Stimulated activated CD8-positive, alpha-beta memory T cell treated with anti-CD3 and anti-CD28 coated beads, Interleukin-15, amount 100 ng/mL, for 24 hours (primary cell): ENCODE data around the gene EBPL.

ENCODE experiments used
- DNase-seq: peaks from one replicate; pipeline ENCODE4 v3.0.0-alpha.2; 2020; ENCODE audit warnings: low read depth

EBPL gene

DNA sequence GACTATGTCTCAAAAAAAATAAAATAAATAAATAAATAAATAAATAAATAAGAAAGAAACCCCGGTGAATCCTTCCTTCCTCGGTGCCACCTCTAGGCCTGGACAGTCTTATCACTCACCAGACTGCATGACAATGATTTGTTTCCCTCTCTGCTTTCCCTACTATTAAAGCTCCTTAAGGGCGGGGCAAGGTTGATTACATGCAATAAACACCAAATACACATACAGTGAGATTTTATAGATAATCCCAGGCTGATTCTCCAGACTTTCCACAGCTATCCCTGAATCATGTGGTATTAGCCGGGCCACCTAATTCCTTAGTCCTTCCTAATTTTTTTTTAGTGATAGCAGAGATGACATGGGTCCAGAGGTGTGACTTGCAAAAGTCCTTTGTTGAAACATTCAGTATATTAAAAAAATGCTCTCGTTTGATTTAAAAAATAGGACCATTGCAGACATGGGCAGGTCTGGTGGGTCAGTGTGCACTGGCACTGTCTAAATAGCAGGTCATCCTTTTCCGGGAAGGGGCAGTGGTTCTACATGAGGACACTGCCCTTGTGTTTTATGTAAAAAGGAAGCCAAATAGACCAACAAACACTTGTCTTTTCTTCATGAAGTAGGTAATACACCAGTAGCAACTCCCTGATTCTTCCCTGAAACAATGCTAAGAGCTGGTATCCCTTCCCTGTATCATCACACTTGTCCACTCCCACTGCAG, 14.5 kb downstream of the EBPL start:
- DNase-seq, result no peak

DNA sequence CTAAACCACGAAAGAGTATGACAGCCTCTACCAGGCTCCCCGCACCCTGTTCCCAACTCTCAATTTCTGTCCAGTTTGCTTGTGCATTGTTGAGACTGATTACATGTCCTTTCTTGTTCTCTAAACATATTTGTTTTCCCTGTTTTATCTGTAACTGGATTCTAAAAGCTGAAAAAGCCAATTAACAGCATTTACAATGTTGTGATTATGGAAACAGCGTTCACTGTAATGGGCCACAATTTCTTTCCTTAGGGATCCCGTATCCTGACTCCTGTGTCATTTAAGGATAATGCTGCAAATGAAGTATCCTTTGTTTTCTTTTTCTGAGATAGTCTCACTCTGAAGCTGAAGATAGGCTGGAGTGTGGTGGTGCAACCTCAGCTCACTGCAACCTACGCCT, 20.5 kb downstream of the EBPL start:
- no peak for DNase-seq

DNA sequence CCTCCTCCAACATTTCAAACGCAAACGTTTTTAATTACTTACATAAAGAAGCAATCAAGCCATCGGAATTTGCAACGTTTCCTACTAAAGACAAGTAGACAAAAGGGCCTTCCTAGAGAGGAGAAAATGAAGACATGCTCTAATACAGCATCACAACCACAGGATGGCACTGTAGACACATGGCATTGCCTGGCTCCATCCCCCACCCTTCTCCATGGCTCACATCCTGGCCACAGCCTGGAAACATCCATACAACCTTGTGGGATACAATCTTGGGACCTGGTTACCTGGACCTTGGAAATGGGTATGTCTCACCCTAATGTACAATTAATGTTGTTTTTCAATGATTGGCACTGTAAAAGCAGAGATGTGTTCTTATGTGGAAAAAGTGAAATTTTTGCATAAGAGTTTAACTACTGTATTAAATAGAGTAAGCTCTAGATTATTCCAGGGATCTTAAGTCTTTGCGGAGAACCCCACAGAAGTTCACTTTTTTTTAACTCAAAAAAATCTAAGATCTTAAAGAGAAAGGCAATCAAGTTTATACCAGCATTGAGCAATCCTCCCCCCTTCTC, 21.5 kb downstream of the EBPL start:
- no peak for DNase-seq

DNA sequence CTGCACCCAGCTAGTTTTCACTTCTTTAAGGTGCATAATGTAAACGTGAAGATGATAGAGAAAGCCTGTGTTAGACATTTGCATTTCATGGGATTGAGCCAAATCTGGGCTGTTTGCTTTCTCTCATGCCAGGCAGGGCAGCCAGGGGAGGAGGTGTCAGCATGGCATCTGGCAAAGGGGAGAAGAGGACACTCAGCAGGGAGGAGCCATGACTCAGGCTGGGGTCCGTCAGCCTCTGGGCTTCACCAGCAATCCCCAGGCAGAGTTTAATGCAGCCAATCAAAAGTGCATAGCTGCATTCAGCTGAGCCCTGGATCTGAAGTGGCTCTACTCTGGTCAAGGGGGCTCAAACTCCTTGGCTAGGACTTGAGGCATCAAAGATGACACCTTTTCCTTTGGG, 23.5 kb downstream of the EBPL start:
- no peak for DNase-seq

DNA sequence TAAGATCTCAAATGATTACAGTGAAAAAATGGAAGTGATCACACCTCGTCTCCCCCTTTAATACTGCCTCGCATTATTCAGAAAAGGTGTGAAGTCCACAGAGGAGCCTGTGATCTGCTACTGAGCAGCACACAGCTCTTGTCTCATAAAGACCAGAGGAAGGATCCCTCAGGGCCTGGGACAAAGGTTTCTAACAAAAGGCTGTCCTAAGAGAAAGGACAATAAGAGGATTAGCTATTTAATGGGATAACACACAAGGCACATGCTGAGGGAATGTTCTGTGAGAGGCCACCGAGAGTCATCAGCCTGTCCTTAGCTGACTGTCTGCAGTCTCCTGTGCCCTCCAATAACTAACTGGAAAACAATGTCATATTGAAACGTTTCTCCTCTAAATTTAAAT, 26.7 kb downstream of the EBPL start:
- no peak for DNase-seq

DNA sequence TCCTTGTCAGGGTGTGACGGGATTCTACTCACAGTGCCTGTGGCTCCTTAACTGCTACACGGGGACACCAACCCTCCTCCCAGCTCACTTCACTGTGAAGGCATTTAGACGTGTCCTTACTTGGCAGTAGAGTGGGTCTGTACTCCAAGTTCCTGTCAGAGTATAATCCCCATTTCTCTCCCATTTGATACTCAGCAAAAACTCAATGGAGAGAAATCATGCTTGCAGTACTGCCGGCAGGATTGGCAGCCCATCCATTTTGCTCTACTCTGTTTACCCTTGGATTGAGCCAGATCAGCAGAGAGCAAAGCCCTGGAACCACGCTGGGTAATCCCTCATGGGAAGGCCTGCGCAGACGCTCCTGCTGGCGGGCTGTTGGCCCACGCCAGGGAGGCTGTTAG, 34.0 kb downstream of the EBPL start:
- no peak for DNase-seq

DNA sequence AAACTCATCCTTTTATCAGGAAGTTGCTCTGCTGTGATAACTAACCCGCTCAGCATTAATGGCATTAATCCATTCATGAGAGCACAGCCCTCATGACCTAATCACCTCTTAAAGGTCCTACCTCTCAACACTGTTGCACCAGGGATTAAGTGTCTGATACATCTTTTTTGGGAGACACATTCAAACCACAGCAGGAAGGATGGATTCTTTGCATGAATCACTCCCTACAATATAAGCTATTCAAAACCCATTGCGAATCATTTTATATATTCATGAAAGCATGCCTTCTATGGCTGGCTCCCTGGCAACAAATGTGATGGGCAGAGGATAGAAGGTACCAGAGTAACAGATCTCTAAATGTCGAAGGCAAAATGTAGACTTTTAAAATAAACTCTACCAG, 35.4 kb downstream of the EBPL start:
- no peak for DNase-seq

DNA sequence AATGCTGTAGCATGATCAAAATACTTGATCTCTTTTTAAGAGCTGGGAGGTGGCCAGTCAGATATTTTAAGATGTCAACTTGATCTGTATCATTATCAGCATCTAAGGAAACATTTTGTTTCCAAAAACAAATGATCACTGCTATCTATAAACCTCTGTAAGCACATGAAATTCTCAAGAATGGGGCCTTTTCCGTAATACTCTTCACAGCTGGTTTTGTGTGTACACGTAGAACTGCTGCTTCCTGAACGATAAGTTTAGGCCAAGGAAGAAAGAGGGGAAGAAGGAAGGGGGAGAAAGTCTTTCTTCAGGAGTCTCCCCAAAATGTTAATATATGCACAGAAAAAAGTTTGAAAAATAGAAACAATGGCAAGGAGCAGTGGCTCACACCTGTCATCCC, 37.3 kb downstream of the EBPL start:
- no peak for DNase-seq

DNA sequence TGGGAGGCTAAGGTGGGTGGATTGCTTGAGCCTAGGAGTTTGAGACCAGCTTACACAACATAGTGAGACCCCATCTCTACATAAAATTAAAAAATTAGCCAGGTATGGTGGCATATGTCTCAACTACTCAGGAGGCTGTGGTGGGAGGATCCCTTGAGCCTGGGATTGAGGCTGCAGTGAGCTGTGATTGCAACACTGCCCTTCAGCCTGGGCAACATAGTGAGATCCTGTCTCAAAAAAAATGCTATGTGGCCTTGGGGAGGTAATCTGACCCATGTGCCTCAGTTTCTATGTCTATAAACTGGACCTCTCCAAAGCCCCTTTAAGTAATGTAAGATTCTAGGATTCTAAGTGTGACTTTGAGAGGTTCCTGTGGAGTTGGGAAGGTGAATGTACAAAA, 37.8 kb downstream of the EBPL start:
- no peak for DNase-seq

DNA sequence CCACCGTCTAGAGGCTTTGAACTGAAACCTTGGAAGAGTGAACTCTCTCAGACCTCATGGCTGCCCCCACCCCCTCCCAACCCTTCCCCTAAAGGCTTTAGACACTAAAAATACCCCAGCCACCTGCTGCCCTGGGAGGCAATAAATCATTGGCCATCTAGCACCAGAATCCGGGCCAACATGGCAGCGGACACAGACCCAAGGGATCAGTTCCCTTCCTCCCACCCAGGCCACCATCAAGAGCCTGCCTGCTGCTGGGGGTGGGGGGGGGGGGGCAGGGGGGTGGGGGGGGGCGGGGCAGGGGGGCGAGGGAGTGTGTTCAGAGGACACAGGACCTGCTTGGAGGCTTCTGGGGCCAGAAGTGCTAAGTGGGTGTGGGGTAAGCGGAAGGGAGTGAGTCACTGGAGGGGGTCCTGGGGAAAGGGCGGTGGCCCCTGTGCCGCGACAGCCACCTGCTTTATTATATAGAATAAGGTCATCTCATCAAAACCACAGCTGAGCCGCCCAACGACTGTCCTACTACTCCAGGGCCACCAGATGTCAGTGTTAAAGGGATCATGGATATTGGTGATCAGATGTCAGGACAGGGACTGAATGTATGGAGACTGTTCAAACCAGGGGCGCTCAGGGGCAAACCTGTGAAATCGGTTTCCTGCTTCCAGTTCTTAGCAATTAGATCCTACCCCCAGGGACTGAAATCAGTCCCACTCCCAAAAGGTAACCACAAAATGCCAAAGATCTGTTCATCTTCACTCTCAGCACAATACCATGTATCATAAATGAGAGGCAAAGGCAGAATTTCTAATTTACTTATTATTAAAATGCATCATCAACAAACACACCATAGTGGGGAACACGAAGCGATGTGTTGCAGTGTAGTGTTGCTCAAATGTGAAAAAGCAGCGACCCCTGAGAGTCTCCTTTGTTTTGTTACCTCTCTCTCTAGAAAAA, 38.7 kb downstream of the EBPL start:
- DNase-seq, result no peak

DNA sequence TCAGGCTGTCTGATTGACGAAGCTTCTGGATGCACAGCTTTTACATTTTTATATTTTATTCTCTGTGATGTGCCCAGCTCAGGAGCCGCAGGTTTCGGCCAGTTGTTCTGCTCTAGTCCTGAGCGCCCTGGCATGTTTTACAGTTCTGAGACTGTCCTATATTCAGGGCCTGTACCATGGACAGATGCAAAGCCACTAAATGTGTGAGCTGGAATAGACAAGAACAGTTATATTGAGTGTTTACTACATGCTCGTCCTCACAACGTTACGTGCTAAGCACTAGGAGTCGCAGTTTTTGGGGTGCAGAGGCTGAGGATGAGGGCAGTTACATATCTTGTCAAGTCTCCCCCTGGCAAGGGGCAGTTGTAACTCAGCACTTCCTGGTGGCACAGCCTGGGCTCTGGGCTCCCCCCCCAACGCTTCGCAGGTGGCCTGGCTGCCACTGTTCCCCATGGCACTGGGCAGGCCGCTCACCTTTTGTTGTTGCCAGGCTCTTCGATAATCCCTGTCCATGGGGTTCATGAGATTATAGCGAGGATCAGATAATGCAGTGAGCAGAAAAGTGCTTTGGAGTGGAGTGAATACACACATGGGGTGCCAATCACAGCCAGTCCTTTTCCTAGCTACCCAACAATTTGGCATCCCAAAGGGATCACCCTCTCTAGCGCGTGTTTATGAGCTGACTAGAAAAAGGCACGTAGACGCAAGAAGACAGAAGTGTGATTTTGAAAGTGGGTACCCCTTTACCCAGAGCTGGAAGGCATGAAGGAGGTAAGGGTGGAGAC, 39.5 kb downstream of the EBPL start:
- no peak for DNase-seq

DNA sequence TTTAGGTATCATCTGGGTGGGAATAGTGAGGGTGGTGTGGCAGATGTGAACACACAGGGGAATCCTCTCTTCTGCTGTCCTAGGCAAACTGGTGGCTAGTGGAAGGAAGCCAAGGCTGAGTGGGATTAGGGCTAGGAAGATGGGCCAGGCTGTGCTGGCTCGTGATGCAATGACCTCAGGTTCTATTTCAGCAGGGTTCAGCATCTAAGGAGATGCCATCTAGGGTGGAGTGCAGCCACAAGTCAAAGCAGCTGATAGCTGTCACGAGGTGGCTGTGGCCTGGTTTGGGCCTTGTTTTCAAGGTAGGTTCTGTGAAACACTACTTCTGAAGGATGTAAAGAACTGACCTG, 41.3 kb downstream of the EBPL start:
- DNase-seq, result no peak

DNA sequence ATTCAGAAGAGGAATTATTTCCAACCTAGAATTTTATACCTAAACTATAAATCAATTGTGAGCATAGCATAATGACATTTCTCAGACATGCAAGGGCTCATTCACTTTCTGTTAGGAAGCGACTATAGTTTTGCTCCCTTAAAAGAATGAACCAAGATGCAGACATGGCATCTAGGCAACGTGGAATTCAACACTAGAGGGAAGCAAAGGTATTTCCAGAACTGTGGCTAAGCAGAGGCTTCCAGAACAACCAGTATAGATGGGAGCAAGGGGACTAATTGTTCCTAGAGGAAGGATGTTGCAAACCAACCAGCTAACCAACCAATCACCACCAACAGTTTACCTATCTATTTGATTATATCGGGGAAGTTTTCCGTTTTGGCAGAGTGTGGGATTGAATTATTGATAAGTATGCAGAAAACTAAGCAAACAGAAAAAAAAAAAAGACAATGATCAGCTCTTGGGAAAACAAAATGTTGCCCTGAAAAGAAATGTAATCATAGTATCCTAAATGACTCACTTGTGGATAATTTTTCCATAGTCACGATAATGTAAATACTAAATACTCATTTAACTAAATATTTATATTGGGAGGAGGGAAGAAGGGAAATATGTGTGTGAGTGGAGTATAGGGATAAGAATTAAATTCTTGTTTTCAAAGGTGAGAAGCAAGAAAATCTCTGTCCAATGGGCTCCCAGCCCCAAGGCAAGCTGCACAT, 41.9 kb downstream of the EBPL start:
- no peak for DNase-seq

DNA sequence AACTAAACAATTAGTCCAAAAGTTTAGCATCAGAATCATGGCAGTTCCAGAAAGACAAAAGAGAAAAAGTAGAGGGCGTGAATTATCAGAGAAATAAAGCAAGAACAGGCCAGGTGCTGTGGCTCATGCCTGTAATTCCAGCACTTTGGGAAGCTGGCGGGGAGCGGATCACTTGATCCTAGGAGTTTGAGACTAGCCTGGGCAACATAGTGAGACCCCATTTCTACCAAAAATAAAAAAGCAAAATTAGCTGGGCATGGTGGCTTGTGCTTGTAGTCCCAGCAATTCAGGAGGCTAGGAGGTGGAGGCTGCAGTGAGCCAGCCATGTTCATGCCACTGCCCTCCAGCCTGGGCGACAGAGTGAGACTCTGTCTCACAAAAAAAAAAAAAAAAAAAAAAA, 44.6 kb downstream of the EBPL start:
- DNase-seq, result no peak

DNA sequence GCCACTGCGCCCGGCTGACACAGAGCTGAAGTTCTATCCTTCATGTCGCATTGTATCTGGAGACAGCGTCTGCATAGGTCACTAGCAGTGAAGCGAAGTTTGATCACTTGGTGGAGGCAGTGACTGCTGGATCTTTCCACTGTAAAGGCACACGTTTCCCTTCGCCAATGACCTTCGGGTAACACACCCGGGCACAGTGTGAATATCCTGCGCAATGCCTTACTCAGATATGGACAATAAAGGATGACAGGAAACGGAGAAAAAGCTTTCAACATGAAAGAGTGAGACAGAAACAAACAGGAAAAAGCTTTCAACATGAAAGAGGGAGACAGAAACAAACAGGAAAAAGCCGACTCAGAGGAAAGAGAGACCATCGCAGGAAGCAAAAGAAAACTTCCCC, 45.8 kb downstream of the EBPL start:
- no peak for DNase-seq

DNA sequence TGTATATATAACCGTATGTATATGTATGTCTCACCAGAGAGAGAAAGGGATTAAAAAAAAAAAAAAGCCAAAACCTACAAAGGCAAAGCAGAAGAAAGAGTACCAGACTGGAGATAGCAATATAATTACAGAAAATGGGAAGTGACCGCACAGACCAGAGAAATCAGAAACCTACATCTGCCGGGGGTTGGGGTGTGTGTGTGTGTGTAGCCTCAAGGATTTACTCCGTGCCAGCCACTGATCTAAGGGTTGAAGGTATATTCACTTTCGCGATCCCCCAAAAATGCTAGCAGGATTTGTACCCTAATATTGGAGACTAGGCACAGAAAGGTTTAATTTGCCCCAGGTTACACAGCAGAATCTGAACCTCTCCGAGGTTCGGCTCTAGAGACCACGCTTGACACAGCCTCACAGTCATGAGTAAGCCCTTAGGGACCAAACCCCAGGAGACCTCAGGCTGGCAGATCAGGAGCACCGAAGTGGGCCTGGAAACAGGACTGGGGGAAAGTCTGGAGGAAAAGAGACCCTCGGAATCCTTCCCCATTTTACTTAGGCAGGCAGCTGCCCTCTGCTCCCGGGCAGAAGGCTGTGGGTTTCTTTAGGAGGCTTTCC, 48.1 kb downstream of the EBPL start:
- no peak for DNase-seq

DNA sequence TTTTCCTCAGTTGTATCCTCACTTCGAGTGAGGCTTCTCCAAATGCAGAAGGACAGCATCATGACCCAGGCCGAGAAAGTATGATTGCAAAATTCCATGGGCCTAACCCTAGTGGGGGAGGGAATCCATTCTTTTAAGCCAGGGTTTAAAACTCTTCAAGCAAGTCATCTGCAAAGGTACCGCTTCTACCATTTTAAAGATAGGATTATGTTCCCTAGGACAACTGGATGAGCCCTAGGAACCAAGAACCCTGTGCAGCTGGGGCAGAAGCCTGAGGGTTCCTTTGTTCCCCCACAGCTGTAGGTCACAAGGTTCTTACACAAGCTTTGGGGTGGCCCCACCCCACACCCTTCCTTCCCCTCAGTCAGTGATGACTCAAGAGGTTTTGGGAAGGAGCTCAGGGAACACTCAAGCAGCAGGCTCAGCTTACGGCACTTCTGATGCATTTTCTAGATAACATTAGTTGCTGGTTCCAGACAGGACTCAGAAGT, 49.4 kb downstream of the EBPL start:
- DNase-seq, result no peak

DNA sequence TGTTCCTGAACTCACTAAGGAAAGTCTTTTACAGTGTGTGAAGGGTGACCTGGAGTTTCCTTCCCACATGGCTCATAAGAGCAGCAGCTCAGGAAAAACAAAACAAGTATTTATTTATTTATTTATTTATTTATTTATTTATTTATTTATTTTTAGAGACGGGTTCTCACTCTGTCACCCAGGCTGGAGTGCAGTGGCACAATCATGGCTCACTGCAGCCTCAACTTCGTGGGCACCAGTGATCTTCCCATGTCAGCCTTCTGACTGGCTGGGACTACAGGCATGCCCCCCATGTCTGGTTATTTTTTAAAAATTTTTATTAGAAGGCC, 52.6 kb downstream of the EBPL start:
- DNase-seq, result no peak

DNA sequence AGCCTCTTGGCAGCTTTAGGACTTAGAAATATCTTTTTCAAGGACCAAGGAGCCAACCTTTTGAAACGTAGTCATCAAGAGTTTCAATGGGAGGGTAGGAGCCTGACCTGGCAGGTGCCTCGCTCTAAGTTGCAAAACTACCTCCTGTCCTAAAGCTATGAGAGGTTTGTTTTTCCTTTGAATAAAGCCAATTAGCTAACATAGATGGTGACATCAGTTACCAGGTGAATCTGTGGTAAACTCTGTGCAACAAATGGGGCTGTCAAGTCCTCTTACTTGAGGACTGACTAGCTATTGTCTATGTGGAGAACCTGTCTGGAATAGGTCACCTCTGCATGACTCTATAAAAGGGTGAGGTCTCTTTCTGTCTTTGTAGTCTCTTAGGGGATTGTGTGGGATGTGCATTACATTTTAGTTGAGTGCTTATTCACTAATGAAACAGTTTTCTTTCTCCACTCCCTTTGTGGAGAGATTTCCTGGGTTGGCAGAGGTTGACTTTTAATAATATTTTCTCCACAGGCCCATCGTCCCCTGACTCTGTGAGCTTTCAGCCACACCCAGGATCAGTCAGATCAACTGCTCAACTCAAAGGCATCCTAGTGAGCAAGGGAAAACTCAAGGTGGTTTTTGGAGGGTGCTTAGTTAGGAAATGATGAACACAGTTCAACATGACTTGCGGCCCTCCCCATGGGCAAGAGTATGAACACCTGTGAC, 53.1 kb downstream of the EBPL start:
- DNase-seq, result no peak

DNA sequence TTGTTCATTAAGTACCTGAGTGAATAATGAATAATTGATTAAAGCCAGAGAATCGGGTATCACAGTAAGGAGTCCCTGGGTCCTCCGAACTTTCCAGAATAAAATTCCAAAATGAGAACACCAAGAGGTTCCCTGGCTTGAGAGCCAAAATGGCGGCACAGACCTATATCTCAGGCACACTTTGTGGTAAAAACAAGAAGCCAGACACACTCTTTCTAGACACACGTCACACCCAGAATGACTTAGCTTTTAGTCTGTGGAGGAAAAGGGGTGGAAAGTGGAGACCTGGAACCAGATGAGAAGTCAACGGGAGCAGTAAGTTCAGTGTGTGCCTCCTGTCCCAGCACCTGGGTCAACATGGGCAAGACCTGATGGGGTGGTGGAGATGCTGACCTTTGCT, 54.6 kb downstream of the EBPL start:
- DNase-seq, result no peak
